GM12872 (cell line): Measurements from ENCODE around the gene KLHL1.

Experiments
- TF ChIP-seq, protein P1 (sequence below): IDR thresholded peaks from 3 replicates; pipeline ENCODE4 v1.5.1; 2011; ENCODE audit warnings: low read depth, mild to moderate bottlenecking, low read length, moderate library complexity; ENCODE audit not compliant: insufficient read depth

Gene KLHL1

GRCh38 chr13:69681722-69682121 is 426.5 kb downstream of the KLHL1 start:
- TF ChIP-seq, protein P1, sequence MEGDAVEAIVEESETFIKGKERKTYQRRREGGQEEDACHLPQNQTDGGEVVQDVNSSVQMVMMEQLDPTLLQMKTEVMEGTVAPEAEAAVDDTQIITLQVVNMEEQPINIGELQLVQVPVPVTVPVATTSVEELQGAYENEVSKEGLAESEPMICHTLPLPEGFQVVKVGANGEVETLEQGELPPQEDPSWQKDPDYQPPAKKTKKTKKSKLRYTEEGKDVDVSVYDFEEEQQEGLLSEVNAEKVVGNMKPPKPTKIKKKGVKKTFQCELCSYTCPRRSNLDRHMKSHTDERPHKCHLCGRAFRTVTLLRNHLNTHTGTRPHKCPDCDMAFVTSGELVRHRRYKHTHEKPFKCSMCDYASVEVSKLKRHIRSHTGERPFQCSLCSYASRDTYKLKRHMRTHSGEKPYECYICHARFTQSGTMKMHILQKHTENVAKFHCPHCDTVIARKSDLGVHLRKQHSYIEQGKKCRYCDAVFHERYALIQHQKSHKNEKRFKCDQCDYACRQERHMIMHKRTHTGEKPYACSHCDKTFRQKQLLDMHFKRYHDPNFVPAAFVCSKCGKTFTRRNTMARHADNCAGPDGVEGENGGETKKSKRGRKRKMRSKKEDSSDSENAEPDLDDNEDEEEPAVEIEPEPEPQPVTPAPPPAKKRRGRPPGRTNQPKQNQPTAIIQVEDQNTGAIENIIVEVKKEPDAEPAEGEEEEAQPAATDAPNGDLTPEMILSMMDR: no peak

- TF ChIP-seq, protein P1: no peak
Observed at GRCh38 chr13:69677343-69677742, 430.9 kb downstream of the KLHL1 start.

GRCh38 chr13:69676286-69676685 is 432.0 kb downstream of the KLHL1 start:
- TF ChIP-seq, protein P1: no peak

GRCh38 chr13:69660155-69660554 is 448.1 kb downstream of the KLHL1 start:
- TF ChIP-seq, protein P1: no peak

- TF ChIP-seq, protein P1: no peak
Observed at GRCh38 chr13:69657676-69658075, 450.6 kb downstream of the KLHL1 start.

DNA sequence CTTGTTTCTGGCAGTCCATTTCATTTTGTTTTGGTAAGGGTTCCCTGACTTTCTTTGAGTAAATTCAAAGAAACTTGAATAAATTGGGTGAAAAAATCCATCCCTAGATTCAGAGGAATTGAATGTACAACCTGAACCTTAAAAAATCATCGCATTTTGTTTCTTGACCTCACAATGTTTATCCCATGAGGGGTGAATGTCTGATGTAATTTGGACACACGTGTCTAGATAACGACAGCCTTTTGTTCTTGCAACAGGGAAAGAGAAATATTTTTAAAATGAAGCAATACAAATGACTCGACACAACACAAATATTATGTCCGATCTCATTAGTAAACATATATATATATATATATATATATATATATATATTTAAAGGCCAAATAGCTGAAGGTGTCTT is 453.9 kb downstream of the KLHL1 start:
- TF ChIP-seq, protein P1: no peak
